ENCODE data around the gene CHCHD1.

The CHCHD1 gene

DNA sequence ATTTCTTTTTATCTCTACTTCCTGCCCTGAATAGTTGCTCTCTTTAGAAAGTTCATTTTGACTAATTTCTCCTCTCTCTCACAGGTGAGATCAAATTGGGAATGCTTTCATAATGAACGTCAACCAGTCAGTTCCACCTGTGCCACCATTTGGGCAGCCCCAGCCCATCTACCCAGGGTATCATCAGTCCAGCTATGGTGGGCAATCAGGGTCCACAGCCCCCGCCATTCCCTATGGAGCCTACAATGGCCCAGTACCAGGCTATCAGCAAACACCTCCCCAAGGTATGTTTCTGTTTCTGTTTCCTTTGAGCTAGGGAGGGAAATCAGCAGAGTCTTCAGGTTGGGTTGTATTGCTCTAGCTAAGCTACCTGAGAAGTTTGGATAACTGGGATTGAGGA is 35.1 kb upstream of the CHCHD1 start:
- H3K36me3 ChIP-seq (ENCODE audit: control insufficient read depth, insufficient read depth, low read length, severe bottlenecking): peaks cover 40% of the 10 kb centered on the region
- no peaks in the 10 kb centered on the region for H3K27me3 ChIP-seq (replicated peaks; ENCODE audit: control insufficient read depth, insufficient read depth, low read length)
- peaks cover 27% of the 10 kb centered on the region for H3K4me1 ChIP-seq (ENCODE audit: control insufficient read depth, insufficient read depth, low read length)
- DNase-seq (ENCODE audit: low read depth): no peak
- no peak overlapping the region for H3K4me3 ChIP-seq (ENCODE audit: low read length)
- H3K9ac ChIP-seq (ENCODE audit: low read length): no peak overlapping the region
- H3K9me3 ChIP-seq (ENCODE audit: control insufficient read depth, low read length): no peaks in the 10 kb centered on the region

DNA sequence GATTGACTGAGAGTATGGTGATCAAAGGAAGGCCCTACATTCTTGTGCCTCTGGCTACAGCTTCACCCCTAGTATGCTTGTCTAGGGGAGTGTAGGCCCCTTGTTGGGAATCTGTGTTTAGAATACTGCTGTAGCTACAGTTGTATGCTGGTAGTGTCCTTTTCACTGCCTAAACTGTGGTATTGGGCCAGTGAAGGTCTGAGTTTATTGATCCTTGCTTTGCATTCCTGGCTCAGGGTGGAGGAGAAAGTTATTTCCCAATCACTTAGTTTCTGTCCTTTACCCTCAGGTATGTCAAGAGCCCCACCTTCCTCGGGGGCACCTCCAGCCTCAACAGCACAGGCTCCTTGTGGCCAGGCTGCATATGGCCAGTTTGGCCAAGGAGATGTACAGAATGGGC is 31.0 kb upstream of the CHCHD1 start:
- Histone ChIP-seq H3K36me3 (ENCODE audit: control insufficient read depth, insufficient read depth, low read length, severe bottlenecking) (peaks cover 68% of the 10 kb centered on the region), H3K27me3 (replicated peaks; ENCODE audit: control insufficient read depth, insufficient read depth, low read length) (no peaks in the 10 kb centered on the region), H3K9me3 (ENCODE audit: control insufficient read depth, low read length) (no peaks in the 10 kb centered on the region), H3K4me1 (ENCODE audit: control insufficient read depth, insufficient read depth, low read length) (peaks cover 12% of the 10 kb centered on the region), H3K4me3 (ENCODE audit: low read length) (no peak overlapping the region), H3K9ac (ENCODE audit: low read length) (no peak overlapping the region)
- no peak for DNase-seq (ENCODE audit: low read depth)

DNA sequence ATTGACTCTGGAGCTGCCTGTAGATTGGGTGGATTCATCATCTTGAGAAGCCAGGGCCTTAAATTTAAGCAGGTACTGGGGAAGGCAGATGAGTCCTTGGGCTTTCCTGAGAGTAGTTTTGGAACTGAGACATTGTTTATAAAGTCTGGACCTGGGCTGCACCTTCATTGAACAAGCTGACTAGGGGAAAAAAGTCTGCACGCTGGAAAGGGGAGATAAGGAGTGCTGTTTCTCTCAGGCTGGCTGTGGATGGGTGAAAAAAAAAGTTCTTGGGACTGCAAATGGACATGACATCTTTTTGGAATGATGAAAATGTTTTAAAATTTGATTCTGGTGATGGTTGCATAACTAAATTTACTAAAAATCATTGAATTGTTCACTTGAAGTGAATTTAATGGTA is 25.7 kb upstream of the CHCHD1 start:
- DNase-seq (ENCODE audit: low read depth): no peak

DNA sequence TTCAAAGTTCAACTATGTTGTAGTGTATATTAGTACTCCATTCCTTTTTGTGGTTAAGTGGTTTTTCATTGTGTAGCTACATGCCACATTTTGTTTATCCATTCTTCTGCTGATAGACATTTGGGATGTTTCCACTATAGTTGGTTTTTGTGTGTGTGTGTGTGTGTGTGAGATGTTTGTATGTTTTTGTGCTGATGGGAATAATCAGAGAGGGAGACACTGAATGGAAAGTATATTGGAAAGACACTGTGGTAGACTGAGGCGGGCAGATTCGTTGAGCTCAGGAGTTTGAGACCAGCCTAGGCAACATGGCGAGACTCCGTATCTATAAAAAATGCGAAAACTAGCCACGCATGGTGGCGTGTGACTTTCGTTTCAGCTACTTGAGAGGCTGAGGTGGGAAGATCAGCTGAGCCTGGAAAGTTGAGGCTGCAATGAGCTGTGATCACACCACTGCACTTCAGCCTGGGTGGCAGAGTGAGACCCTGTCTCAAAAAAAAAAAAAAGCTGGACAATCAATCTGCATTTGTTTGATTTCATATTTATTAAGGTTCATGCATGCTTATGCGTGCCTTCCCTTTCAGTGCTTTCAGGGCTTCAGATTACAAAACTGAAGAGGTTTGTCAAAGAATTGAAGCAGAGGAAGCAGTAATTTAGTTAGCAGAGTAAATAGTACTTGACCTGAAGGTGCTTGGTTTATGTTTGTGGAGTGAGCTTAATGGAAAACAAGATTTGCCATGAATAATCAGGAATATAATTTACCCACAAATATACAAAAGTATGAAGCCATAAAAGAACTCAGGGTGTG is 22.9 kb upstream of the CHCHD1 start:
- Histone ChIP-seq H3K9me3 (ENCODE audit: control insufficient read depth, low read length) (no peaks in the 10 kb centered on the region), H3K9ac (ENCODE audit: low read length) (no peak overlapping the region), H3K36me3 (ENCODE audit: control insufficient read depth, insufficient read depth, low read length, severe bottlenecking) (peaks cover 66% of the 10 kb centered on the region), H3K27me3 (replicated peaks; ENCODE audit: control insufficient read depth, insufficient read depth, low read length) (no peaks in the 10 kb centered on the region), H3K4me3 (ENCODE audit: low read length) (no peak overlapping the region), H3K4me1 (ENCODE audit: control insufficient read depth, insufficient read depth, low read length) (no peaks in the 10 kb centered on the region)
- no peak for DNase-seq (ENCODE audit: low read depth)

More for the DNA sequence above, 25.7 kb upstream of the CHCHD1 start:
- peaks cover 65% of the 10 kb centered on the region for H3K36me3 ChIP-seq (ENCODE audit: control insufficient read depth, insufficient read depth, low read length, severe bottlenecking)
- no peaks in the 10 kb centered on the region for H3K4me1 ChIP-seq (ENCODE audit: control insufficient read depth, insufficient read depth, low read length)
- no peaks in the 10 kb centered on the region for H3K27me3 ChIP-seq (replicated peaks; ENCODE audit: control insufficient read depth, insufficient read depth, low read length)
- H3K9ac ChIP-seq (ENCODE audit: low read length): no peak overlapping the region
- H3K9me3 ChIP-seq (ENCODE audit: control insufficient read depth, low read length): no peaks in the 10 kb centered on the region
- no peak overlapping the region for H3K4me3 ChIP-seq (ENCODE audit: low read length)

DNA sequence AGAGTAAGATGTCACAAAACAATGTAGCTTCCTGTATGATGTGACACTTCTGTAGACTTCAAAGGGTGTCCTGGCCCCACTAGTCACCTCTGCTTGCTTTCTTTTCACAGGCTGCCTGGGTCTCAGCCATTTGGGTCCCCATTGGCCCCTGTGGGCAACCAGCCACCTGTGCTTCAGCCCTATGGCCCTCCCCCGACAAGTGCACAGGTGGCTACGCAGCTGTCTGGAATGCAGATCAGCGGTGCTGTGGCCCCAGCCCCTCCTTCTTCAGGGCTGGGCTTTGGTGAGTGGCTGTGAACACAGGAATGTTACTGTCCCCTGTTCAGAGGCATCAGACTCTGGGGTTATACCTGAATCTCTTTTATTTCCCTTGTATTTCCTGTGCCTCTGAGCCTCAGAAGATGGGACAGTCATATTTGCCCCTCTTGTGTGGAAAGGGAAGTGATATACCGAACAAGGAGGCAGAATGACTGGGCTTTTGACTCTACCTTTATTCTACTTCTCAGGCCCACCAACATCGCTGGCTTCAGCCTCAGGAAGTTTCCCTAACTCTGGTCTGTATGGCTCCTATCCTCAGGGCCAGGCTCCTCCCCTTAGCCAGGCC is 22.2 kb upstream of the CHCHD1 start:
- peaks cover 65% of the 10 kb centered on the region for H3K36me3 ChIP-seq (ENCODE audit: control insufficient read depth, insufficient read depth, low read length, severe bottlenecking)
- H3K9ac ChIP-seq (ENCODE audit: low read length): no peak overlapping the region
- H3K4me3 ChIP-seq (ENCODE audit: low read length): no peak overlapping the region
- H3K27me3 ChIP-seq (replicated peaks; ENCODE audit: control insufficient read depth, insufficient read depth, low read length): no peaks in the 10 kb centered on the region
- H3K4me1 ChIP-seq (ENCODE audit: control insufficient read depth, insufficient read depth, low read length): no peaks in the 10 kb centered on the region
- no peak for DNase-seq (ENCODE audit: low read depth)
- no peaks in the 10 kb centered on the region for H3K9me3 ChIP-seq (ENCODE audit: control insufficient read depth, low read length)

DNA sequence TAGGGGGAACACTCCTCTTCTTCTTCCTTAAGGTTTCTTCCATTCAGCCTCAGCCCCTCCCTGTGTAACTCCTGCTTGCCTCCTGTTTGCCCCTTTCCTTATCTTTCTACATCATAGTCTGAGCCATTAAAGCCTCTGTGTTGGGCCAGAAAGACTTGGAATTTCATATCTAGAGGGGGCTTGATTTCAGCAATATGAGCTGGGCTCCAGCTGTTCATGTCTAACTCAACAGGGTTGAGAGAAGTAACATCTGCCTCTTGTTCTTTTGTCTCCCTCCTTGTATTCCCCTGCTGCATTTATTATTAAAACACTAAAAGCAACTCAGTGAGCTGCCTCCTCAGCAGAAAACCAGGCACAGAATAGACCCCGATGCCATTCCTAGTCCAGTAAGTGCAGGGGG is 20.1 kb upstream of the CHCHD1 start:
- Histone ChIP-seq H3K36me3 (ENCODE audit: control insufficient read depth, insufficient read depth, low read length, severe bottlenecking) (peaks cover 83% of the 10 kb centered on the region), H3K27me3 (replicated peaks; ENCODE audit: control insufficient read depth, insufficient read depth, low read length) (no peaks in the 10 kb centered on the region), H3K9me3 (ENCODE audit: control insufficient read depth, low read length) (no peaks in the 10 kb centered on the region), H3K4me3 (ENCODE audit: low read length) (no peak overlapping the region), H3K4me1 (ENCODE audit: control insufficient read depth, insufficient read depth, low read length) (no peaks in the 10 kb centered on the region), H3K9ac (ENCODE audit: low read length) (no peak overlapping the region)
- DNase-seq (ENCODE audit: low read depth): no peak

DNA sequence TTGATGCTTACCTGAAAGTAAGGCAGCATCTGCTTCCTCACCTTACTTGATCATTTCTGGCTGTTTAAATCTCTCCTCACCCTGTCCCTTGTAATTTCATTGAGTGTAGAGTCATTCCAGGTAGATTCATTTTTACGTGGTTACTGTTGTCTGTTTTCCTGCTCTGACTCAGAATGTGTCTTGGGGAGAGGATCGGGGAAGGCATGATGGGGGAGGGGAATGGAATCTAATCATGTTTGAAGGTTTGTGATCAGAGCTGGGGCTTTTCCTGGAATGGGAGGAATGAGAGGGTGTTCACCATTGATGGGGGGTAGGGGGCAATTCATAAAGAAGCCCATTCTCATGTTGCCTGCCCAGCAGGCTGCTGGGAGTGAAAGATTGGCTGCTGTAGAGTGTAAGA is 18.9 kb upstream of the CHCHD1 start:
- Histone ChIP-seq H3K9me3 (ENCODE audit: control insufficient read depth, low read length) (no peaks in the 10 kb centered on the region), H3K4me3 (ENCODE audit: low read length) (no peak overlapping the region), H3K9ac (ENCODE audit: low read length) (no peak overlapping the region), H3K4me1 (ENCODE audit: control insufficient read depth, insufficient read depth, low read length) (no peaks in the 10 kb centered on the region), H3K27me3 (replicated peaks; ENCODE audit: control insufficient read depth, insufficient read depth, low read length) (no peaks in the 10 kb centered on the region), H3K36me3 (ENCODE audit: control insufficient read depth, insufficient read depth, low read length, severe bottlenecking) (peaks cover 92% of the 10 kb centered on the region)
- no peak for DNase-seq (ENCODE audit: low read depth)

DNA sequence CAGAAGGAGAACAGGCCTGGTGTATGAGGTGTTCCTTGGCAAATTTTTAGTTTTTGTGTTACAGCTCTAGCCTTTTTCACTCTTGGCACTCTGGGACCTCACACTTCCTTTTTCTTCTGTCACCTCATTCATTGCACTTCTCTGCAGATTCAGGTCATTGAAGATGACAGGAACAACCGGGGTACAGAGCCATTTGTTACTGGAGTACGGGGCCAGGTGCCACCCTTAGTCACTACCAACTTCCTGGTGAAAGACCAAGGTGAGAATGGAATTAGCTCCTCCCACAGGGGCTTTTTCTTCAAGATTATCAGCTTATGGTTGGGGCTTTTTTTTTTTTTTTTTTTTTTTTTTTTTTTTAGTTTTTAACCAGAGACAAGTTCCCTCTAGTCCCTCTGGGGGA is 18.5 kb upstream of the CHCHD1 start:
- Histone ChIP-seq H3K9ac (ENCODE audit: low read length) (no peak overlapping the region), H3K36me3 (ENCODE audit: control insufficient read depth, insufficient read depth, low read length, severe bottlenecking) (peaks cover 95% of the 10 kb centered on the region), H3K27me3 (replicated peaks; ENCODE audit: control insufficient read depth, insufficient read depth, low read length) (no peaks in the 10 kb centered on the region), H3K4me3 (ENCODE audit: low read length) (no peak overlapping the region), H3K4me1 (ENCODE audit: control insufficient read depth, insufficient read depth, low read length) (no peaks in the 10 kb centered on the region), H3K9me3 (ENCODE audit: control insufficient read depth, low read length) (no peaks in the 10 kb centered on the region)
- no peak for DNase-seq (ENCODE audit: low read depth)

DNA sequence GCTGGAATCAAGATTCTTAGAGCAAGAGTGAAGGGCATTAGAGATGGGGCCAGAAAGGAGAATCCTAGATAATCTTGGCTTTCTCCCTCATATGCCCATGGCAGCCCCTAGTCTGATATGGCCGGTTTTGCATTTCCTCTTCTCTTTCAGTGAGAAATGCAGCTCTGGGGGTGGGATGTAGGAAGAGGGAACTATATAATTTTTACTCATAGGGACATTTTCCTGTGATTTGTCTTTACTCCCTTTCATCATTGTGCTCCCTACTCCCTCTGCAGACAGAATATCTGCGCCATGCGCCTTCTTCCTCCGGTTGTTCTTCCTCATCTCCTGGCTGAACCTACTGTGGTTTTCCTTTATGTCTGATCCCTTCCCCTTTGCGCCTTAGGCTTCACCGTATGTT is 16.8 kb upstream of the CHCHD1 start:
- Histone ChIP-seq H3K36me3 (ENCODE audit: control insufficient read depth, insufficient read depth, low read length, severe bottlenecking) (peaks cover 95% of the 10 kb centered on the region), H3K4me3 (ENCODE audit: low read length) (no peak overlapping the region), H3K4me1 (ENCODE audit: control insufficient read depth, insufficient read depth, low read length) (no peaks in the 10 kb centered on the region), H3K27me3 (replicated peaks; ENCODE audit: control insufficient read depth, insufficient read depth, low read length) (no peaks in the 10 kb centered on the region), H3K9me3 (ENCODE audit: control insufficient read depth, low read length) (no peaks in the 10 kb centered on the region), H3K9ac (ENCODE audit: low read length) (no peak overlapping the region)
- DNase-seq (ENCODE audit: low read depth): no peak

DNA sequence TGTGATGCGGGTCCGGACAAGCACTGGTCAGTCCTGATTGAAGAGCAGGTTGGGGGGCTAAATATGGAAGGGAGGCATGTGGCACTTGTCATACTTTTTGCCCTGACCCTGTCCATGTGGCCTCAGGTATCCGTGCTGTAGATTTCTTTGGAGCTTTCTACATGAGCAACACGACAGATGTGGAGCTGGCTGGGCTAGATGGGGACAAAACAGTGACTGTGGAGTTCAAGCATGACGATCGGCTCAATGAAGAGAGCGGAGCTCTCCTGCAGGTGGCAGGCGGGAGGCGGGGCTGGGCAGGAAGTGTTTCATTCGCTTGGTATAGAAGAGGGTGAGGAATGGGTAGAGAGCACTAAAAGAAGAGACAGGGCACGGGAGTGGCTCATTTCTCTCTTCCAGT is 13.0 kb upstream of the CHCHD1 start:
- DNase-seq (ENCODE audit: low read depth): no peak
- H3K36me3 ChIP-seq (ENCODE audit: control insufficient read depth, insufficient read depth, low read length, severe bottlenecking): peaks cover 71% of the 10 kb centered on the region

DNA sequence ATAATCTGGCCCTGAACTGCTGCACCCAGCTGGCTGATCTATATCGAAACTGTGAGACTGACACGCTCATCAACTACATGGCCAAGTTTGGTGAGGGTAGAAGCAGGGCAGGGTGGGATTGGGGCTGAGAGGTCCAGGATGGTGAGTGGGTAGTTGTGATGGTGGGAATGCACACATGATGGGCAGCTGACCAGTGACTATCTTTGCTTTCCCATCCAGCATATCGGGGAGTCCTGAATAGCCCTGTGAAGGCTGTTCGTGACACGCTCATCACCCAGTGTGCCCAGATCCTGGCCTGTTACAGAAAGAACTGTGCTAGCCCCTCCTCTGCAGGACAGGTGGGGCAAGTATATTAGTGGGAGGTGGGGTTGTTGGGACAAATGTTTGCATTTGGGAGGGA is 12.5 kb upstream of the CHCHD1 start:
- peaks cover 24% of the 10 kb centered on the region for H3K4me1 ChIP-seq (ENCODE audit: control insufficient read depth, insufficient read depth, low read length)
- no peaks in the 10 kb centered on the region for H3K9me3 ChIP-seq (ENCODE audit: control insufficient read depth, low read length)
- DNase-seq (ENCODE audit: low read depth): no peak
- no peak overlapping the region for H3K4me3 ChIP-seq (ENCODE audit: low read length)
- H3K9ac ChIP-seq (ENCODE audit: low read length): no peak overlapping the region
- peaks cover 68% of the 10 kb centered on the region for H3K36me3 ChIP-seq (ENCODE audit: control insufficient read depth, insufficient read depth, low read length, severe bottlenecking)
- H3K27me3 ChIP-seq (replicated peaks; ENCODE audit: control insufficient read depth, insufficient read depth, low read length): no peaks in the 10 kb centered on the region

More for the DNA sequence above, 13.0 kb upstream of the CHCHD1 start:
- Histone ChIP-seq H3K9ac (ENCODE audit: low read length) (no peak overlapping the region), H3K27me3 (replicated peaks; ENCODE audit: control insufficient read depth, insufficient read depth, low read length) (no peaks in the 10 kb centered on the region), H3K4me3 (ENCODE audit: low read length) (no peak overlapping the region), H3K4me1 (ENCODE audit: control insufficient read depth, insufficient read depth, low read length) (peaks cover 18% of the 10 kb centered on the region), H3K9me3 (ENCODE audit: control insufficient read depth, low read length) (no peaks in the 10 kb centered on the region)

All from adipocyte (in vitro differentiated cells).